H1 (cell line): ENCODE measurements around the gene PRKN. TPM values are rescaled to one million over a fixed set of nuclear protein-coding genes. Genes with fewer than 3 reads are reported as not detected.

Experiments
- CTCF ChIA-PET: fragments of 300-600 bp; sonication (Branson Sonifier 250); formaldehyde crosslinking; loops from one replicate; lab custom pipeline; 2021; ENCODE audit not compliant: partially characterized antibody; lab: Charles Lee
- POLR2A ChIA-PET: fragments of 300-600 bp; sonication (Branson Sonifier 250); formaldehyde crosslinking; loops from one replicate; lab custom pipeline; 2021; ENCODE audit warnings: inconsistent platforms; ENCODE audit not compliant: partially characterized antibody; lab: Charles Lee
- DNase-seq, 2 experiments: peaks; one replicate each; pipeline versions ENCODE4 v3.0.0 to v3.0.0-alpha.2; 2010 to 2022; ENCODE audit warnings: low spot score in 2 of 2, low read depth in 1 of 2, mixed read lengths in 1 of 2
- FAIRE-seq: peaks from 2 replicates; lab custom pipeline; 2011; peaks lifted over from hg19 to GRCh38; lab: Jason Lieb, UNC
- H2AFZ ChIP-seq: 2 replicates; pipeline ENCODE4 v1.8.1; 2012; ENCODE audit warnings: low read length, inconsistent platforms
- H2AK5ac ChIP-seq: 2 replicates; pipeline ENCODE4 v1.6.1; 2013; ENCODE audit warnings: low read depth, low read length
- H2BK120ac ChIP-seq: replicated peaks from 2 replicates; pipeline ENCODE3; 2013; ENCODE audit warnings: low read depth, low read length, inconsistent platforms
- H2BK12ac ChIP-seq: 2 replicates; pipeline ENCODE4 v1.6.1; 2013; ENCODE audit warnings: low read depth, low read length
- H2BK15ac ChIP-seq: 2 replicates; pipeline ENCODE4 v1.6.1; 2013; ENCODE audit warnings: low read length
- H2BK20ac ChIP-seq: 2 replicates; pipeline ENCODE4 v1.6.1; 2013; ENCODE audit warnings: low read length
- H2BK5ac ChIP-seq: 2 replicates; pipeline ENCODE4 v1.6.1; 2013; ENCODE audit warnings: low read depth, low read length
- H3K14ac ChIP-seq: 2 replicates; pipeline ENCODE4 v1.6.1; 2013; ENCODE audit warnings: inconsistent platforms; ENCODE audit not compliant: insufficient read length
- H3K18ac ChIP-seq: 2 replicates; pipeline ENCODE4 v1.6.1; 2013; ENCODE audit warnings: low read length; ENCODE audit errors: extremely low read depth
- H3K23ac ChIP-seq: 2 replicates; pipeline ENCODE4 v1.6.1; 2013; ENCODE audit warnings: inconsistent platforms; ENCODE audit not compliant: insufficient read length
- H3K23me2 ChIP-seq: 2 replicates; pipeline ENCODE4 v1.6.1; 2013; ENCODE audit warnings: low read depth, low read length
- H3K27ac ChIP-seq: 2 replicates; pipeline ENCODE4 v1.6.1; 2011; ENCODE audit warnings: low read depth, low read length, inconsistent platforms
- H3K27me3 ChIP-seq, 4 experiments: replicated peaks in 1 of 4; 1 replicate in 1 of 4; 2 replicates in 3 of 4; pipeline versions ENCODE4 v1.6.1 to v1.8.1; 2011 to 2013; ENCODE audit warnings: low read length in 3 of 4, mild to moderate bottlenecking in 3 of 4, inconsistent platforms in 2 of 4, mixed read lengths in 2 of 4, moderate library complexity in 1 of 4; ENCODE audit not compliant: control insufficient read depth in 3 of 4, insufficient read depth in 3 of 4; ENCODE audit errors: extremely low read depth in 1 of 4
- H3K36me3 ChIP-seq, 4 experiments: 2 replicates each; pipeline versions ENCODE4 v1.6.1 to v1.8.1; 2011 to 2013; ENCODE audit warnings: mild to moderate bottlenecking in 4 of 4, low read length in 3 of 4, moderate library complexity in 2 of 4, control low read depth in 1 of 4, inconsistent platforms in 1 of 4; ENCODE audit not compliant: insufficient read depth in 4 of 4, control insufficient read depth in 2 of 4
- H3K4ac ChIP-seq: replicated peaks from 2 replicates; pipeline ENCODE3; 2013; ENCODE audit warnings: low read length, low read depth, mixed read lengths, inconsistent platforms; ENCODE audit not compliant: insufficient read length
- H3K4me1 ChIP-seq, 4 experiments: replicated peaks in 1 of 4; 1 replicate in 1 of 4; 2 replicates in 3 of 4; pipeline versions ENCODE4 v1.6.1 to v1.8.1; 2011 to 2013; ENCODE audit warnings: low read length in 3 of 4, inconsistent platforms in 2 of 4, mixed read lengths in 1 of 4; ENCODE audit not compliant: insufficient read depth in 4 of 4, control insufficient read depth in 3 of 4
- H3K4me2 ChIP-seq, 2 experiments: 2 replicates each; pipeline versions ENCODE4 v1.6.1 to v1.8.1; 2011 to 2013; ENCODE audit warnings: low read depth in 2 of 2, low read length in 2 of 2, control low read depth in 1 of 2, inconsistent platforms in 1 of 2, mild to moderate bottlenecking in 1 of 2; ENCODE audit not compliant: insufficient read depth in 1 of 2
- H3K4me3 ChIP-seq, 4 experiments: fragments of 200-600, 300-600 bp in 1 of 4; sonication (generic), shearing (Covaris generic), sonication (Bioruptor Twin) in 1 of 4; 2 replicates each; pipeline versions ENCODE4 v1.5.1 to v1.8.1; 2011 to 2016; ENCODE audit warnings: low read length in 4 of 4, low read depth in 3 of 4, control low read depth in 2 of 4, inconsistent platforms in 2 of 4, mild to moderate bottlenecking in 2 of 4, mixed read lengths in 1 of 4, moderate library complexity in 1 of 4; ENCODE audit not compliant: insufficient read depth in 2 of 4; ENCODE audit errors: extremely low read depth in 1 of 4
- H3K56ac ChIP-seq: replicated peaks from 2 replicates; pipeline ENCODE3; 2013; ENCODE audit warnings: low read depth, mild to moderate bottlenecking, mixed read lengths, low read length, inconsistent platforms; ENCODE audit not compliant: insufficient read length
- H3K79me1 ChIP-seq: 2 replicates; pipeline ENCODE4 v1.6.1; 2013; ENCODE audit warnings: low read depth, low read length, control low read depth
- H3K79me2 ChIP-seq, 2 experiments: 2 replicates each; pipeline versions ENCODE4 v1.6.1 to v1.8.1; 2012 to 2013; ENCODE audit warnings: low read length in 2 of 2, mild to moderate bottlenecking in 2 of 2, inconsistent platforms in 1 of 2; ENCODE audit not compliant: insufficient read depth in 2 of 2, control insufficient read depth in 1 of 2
- H3K9ac ChIP-seq, 4 experiments: replicated peaks in 1 of 4; 1 replicate in 1 of 4; 2 replicates in 3 of 4; pipeline versions ENCODE4 v1.6.1 to v1.8.1; 2011 to 2013; ENCODE audit warnings: low read depth in 3 of 4, low read length in 3 of 4, control low read depth in 2 of 4, mild to moderate bottlenecking in 2 of 4, moderate library complexity in 2 of 4, inconsistent platforms in 1 of 4; ENCODE audit errors: extremely low read depth in 1 of 4
- H3K9me3 ChIP-seq, 2 experiments: 2 replicates each; pipeline versions ENCODE4 v1.6.1 to v1.8.1; 2012 to 2013; ENCODE audit warnings: mild to moderate bottlenecking in 2 of 2, moderate library complexity in 2 of 2, control low read depth in 1 of 2, inconsistent platforms in 1 of 2, low read depth in 1 of 2, low read length in 1 of 2, mixed read lengths in 1 of 2; ENCODE audit not compliant: insufficient read depth in 2 of 2
- H4K20me1 ChIP-seq, 2 experiments: replicated peaks in 1 of 2; 2 replicates each; pipeline versions ENCODE3 to v1.8.1; 2011 to 2013; ENCODE audit warnings: inconsistent platforms in 2 of 2, low read length in 2 of 2, mild to moderate bottlenecking in 1 of 2; ENCODE audit not compliant: insufficient read depth in 2 of 2, control insufficient read depth in 1 of 2
- H4K5ac ChIP-seq: 2 replicates; pipeline ENCODE4 v1.6.1; 2013; ENCODE audit warnings: low read length, low read depth, mixed read lengths, inconsistent platforms; ENCODE audit not compliant: insufficient read length
- H4K8ac ChIP-seq: 2 replicates; pipeline ENCODE4 v1.8.0; 2013; ENCODE audit warnings: mild to moderate bottlenecking, moderate library complexity, low read length, inconsistent platforms; ENCODE audit not compliant: insufficient read depth; ENCODE audit errors: extremely low read depth
- H4K91ac ChIP-seq: replicated peaks from 2 replicates; pipeline ENCODE3; 2013; ENCODE audit warnings: low read length, mixed read lengths, inconsistent platforms; ENCODE audit not compliant: insufficient read length
- BACH1 ChIP-seq: IDR thresholded peaks from 2 replicates; pipeline ENCODE4 v1.6.1; 2012; ENCODE audit warnings: low read length, improper control_type of control experiment
- CHD1 ChIP-seq: IDR thresholded peaks from 2 replicates; pipeline ENCODE4 v1.6.1; 2012; ENCODE audit warnings: low read depth, low read length, improper control_type of control experiment
- EGR1 ChIP-seq: IDR thresholded peaks from 2 replicates; pipeline ENCODE4 v1.6.1; 2011; ENCODE audit warnings: low read depth, low read length, borderline replicate concordance
- EP300 ChIP-seq, 2 experiments: IDR thresholded peaks; 1 replicate in 1 of 2; 2 replicates in 1 of 2; pipeline ENCODE4 v1.6.1; 2011 to 2012; ENCODE audit warnings: low read depth in 2 of 2, low read length in 2 of 2, mild to moderate bottlenecking in 2 of 2, borderline replicate concordance in 1 of 2, inconsistent platforms in 1 of 2, moderate library complexity in 1 of 2
- PHF8 ChIP-seq: fragments of 200-600 bp; sonication (generic); conservative IDR thresholded peaks from 2 replicates; pipeline ENCODE4 v1.7.1; 2012; ENCODE audit warnings: low read depth, mild to moderate bottlenecking, inconsistent platforms, low read length, moderate library complexity
- RFX5 ChIP-seq: IDR thresholded peaks from 2 replicates; pipeline ENCODE4 v1.6.1; 2011; ENCODE audit warnings: low read depth, low read length, improper control_type of control experiment, borderline replicate concordance
- RNF2 ChIP-seq: fragments of 200-900, 300-1000 bp; sonication (generic); IDR thresholded peaks from 2 replicates; pipeline ENCODE4 v1.7.1; 2016; ENCODE audit warnings: borderline replicate concordance, low read depth, mild to moderate bottlenecking, antibody characterized with exemption, low read length; ENCODE audit not compliant: poor library complexity, severe bottlenecking; ENCODE audit errors: missing control alignments
- SP1 ChIP-seq: IDR thresholded peaks from 2 replicates; pipeline ENCODE4 v1.6.1; 2011; ENCODE audit warnings: low read depth, low read length
- TBP ChIP-seq: IDR thresholded peaks from 2 replicates; pipeline ENCODE4 v1.6.1; 2011; ENCODE audit warnings: low read depth, low read length, improper control_type of control experiment
- YY1 ChIP-seq: IDR thresholded peaks from 2 replicates; pipeline ENCODE4 v1.6.1; 2011; ENCODE audit warnings: low read depth, mild to moderate bottlenecking, low read length
- WGBS, 2 experiments: shearing (Covaris generic) in 1 of 2; methylation state at CpG; one replicate each; pipeline versions ENCODE4 v1.1.6 to v1.1.7; 2013 to 2015; ENCODE audit warnings: low lambda C conversion rate in 2 of 2, mixed read lengths in 2 of 2, inconsistent platforms in 1 of 2, low coverage in 1 of 2, missing lambda C conversion rate in 1 of 2; ENCODE audit not compliant: insufficient replicate concordance in 2 of 2, insufficient coverage in 1 of 2, insufficient read length in 1 of 2; ENCODE audit errors: extremely low coverage in 1 of 2, missing lambda C conversion rate in 1 of 2; 5-methylcytosine and 5-hydroxymethylcytosine counted together
- polyA plus RNA-seq, 7 experiments: library from polyadenylated mRNA; depleted of rRNA in 3 of 7; stranded (reverse) in 5 of 7; unstranded in 2 of 7; fragments of >200 nt in 5 of 7; fragments of 200-250 nt in 2 of 7; gene quantifications; 1 replicate in 5 of 7; 2 replicates in 1 of 7; 4 replicates in 1 of 7; pipeline versions ENCODE4 v1.2.1 to v1.2.3, GENCODE V29; 2011 to 2013; ENCODE audit warnings: missing spikeins in 2 of 7, mixed read lengths in 2 of 7
- total RNA-seq: library from RNA; stranded (reverse); fragmentation: NEBNext Ultra II Directional; extraction: Animal tissue kit (Norgen Biotek cat#: 25700); gene quantifications from 2 replicates; pipeline ENCODE4 v1.2.1, GENCODE V29; 2021

The PRKN gene
- total and polyA plus RNA-seq, 2 of the 8 experiments (the other 6 are each of a cell fraction or from before 2014, with no cell fraction given), result 0.13 to 0.29 TPM

DNA sequence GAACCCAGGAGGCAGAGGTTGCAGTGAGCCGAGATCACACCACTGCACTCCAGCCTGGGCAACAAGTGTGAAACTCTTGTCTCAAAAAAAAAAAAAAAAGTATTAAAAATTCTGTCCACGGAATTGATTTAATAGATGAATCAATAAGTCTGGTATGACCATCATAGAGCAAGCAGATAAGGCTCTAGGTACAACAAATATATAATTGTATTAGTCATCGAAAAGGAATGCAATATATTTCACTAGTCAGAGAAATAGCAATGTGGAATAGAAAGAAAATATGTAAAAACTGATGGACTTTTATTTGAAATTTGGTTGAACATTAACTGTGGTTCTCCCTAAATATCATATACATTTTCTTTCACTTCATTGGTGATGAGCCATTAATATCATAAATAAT is 976.9 kb downstream of the PRKN start:
- Histone ChIP-seq H3K56ac (no peak overlapping the region), H2BK15ac (no peak overlapping the region), H2BK12ac (no peak overlapping the region), H2BK5ac (no peak overlapping the region), H4K91ac (no peak overlapping the region), H3K4me1 (0 out of 7 replicates have a peak, but pooled peaks cover 0 to 2% (median 0%) of the 10 kb centered on the region in 4 experiments), H2AK5ac (no peak overlapping the region), H3K9ac (no peak overlapping the region), H3K79me1 (no peaks in the 10 kb centered on the region; the same call in 1 of the 2 replicates), H3K4me3 (no peak overlapping the region), H4K20me1 (no peaks in the 10 kb centered on the region), H3K23ac (no peak overlapping the region), H3K14ac (no peak overlapping the region), H4K8ac (no peak overlapping the region), H2BK120ac (no peak overlapping the region), H3K9me3 (no peaks in the 10 kb centered on the region; a peak in 1 of 4 replicates), H3K36me3 (no peaks in the 10 kb centered on the region), H3K79me2 (no peaks in the 10 kb centered on the region), H3K4ac (no peak overlapping the region), H3K4me2 (no peak overlapping the region), H3K27ac (no peak overlapping the region), H3K27me3 (no peaks in the 10 kb centered on the region), H2AFZ (no peak overlapping the region), H2BK20ac (no peak overlapping the region)
- CTCF ChIA-PET, result interaction anchor here (0.7 to 2.1 kb wide), 2 partner anchors 10 to 1000 kb away, joined by 3 to 6 read pairs; no protein-coding TSS in a partner anchor
- FAIRE-seq (no peak), DNase-seq (no peak)
- WGBS, 2 experiments, result 88% methylated on average over 3 of the region's 3 CpGs; no CpG with 5 or more reads in 1 of the 2 experiments
- TF ChIP-seq RFX5, result no peak
- TF ChIP-seq YY1, result no peak
- TF ChIP-seq BACH1, result no peak
- no peak for TF ChIP-seq RNF2
- no peak for TF ChIP-seq CHD1
- no peak for TF ChIP-seq SP1
- TF ChIP-seq EGR1, result no peak
- no peak for TF ChIP-seq EP300 (IDR thresholded peaks at IDR 0.05; ENCODE audit: borderline replicate concordance in 1 of 2, low read depth in 2 of 2, low read length in 2 of 2)
- no peak for TF ChIP-seq PHF8
- no peak for TF ChIP-seq TBP
- TF ChIP-seq, all 59 proteins: peak for 0
- H3K23me2 ChIP-seq, result no peaks in the 10 kb centered on the region
- POLR2A ChIA-PET, result interaction anchor here (0.9 kb wide), 1 partner anchor 79 kb away, joined by 3 read pairs; no protein-coding TSS in a partner anchor
- no peak overlapping the region for H4K5ac ChIP-seq
- H3K18ac ChIP-seq, result no peak overlapping the region
